ENCODE data around the gene DYRK1A. TPM values are rescaled to one million over a fixed set of nuclear protein-coding genes. Genes with fewer than 3 reads are reported as not detected.

Gene DYRK1A
- polyA plus RNA-seq, 1 donor (not counting 4 experiments of a cell fraction or from before 2014, with no cell fraction given): 25.3 TPM

DNA sequence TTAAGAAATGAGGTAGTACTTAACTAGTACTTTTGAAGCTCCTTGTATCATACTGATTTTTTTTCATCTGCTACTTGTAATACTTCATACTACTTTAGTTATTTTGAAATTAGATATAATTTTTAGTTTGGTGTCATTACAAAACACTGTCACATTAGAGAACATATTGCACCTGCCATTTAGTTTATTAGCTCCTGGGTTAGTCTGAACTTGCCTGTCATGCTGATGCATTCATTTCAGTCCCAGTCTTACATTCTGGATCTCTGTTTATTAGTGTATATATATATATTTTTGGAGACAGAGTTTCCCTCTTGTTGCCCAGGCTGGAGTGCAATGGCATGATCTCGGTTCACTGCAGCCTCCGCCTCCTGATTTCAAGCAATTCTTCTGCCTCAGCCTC lies 50.3 kb downstream of the DYRK1A start:
- Histone ChIP-seq H3K4me3 (ENCODE audit: control insufficient read depth in 2 of 3, extremely low read depth in 1 of 3, insufficient read depth in 2 of 3, low read depth in 1 of 3, low read length in 3 of 3) (no peak overlapping the region), H3K9ac (ENCODE audit: control insufficient read depth, extremely low read depth, insufficient read depth, low read length) (no peak overlapping the region), H3K27me3 (ENCODE audit: control insufficient read depth, extremely low read depth, insufficient read depth, low read length) (no peaks in the 10 kb centered on the region), H3K4me2 (ENCODE audit: control insufficient read depth, extremely low read depth, insufficient read depth, low read depth, low read length) (no peak overlapping the region), H3K79me2 (ENCODE audit: control insufficient read depth, insufficient read depth, low read length) (peaks cover 90% of the 10 kb centered on the region), H3K9me3 (ENCODE audit: control insufficient read depth, low read depth, low read length) (no peaks in the 10 kb centered on the region), H3K36me3 (ENCODE audit: control insufficient read depth in 2 of 2, extremely low read depth in 1 of 2, insufficient read depth in 2 of 2, low read length in 2 of 2) (peaks cover 0 to 2% of the 10 kb centered on the region in 2 experiments), H4K20me1 (ENCODE audit: control insufficient read depth, extremely low read depth, insufficient read depth, low read length) (peaks cover 12% of the 10 kb centered on the region), H3K9me1 (ENCODE audit: control insufficient read depth, extremely low read depth, insufficient read depth, low read length) (no peaks in the 10 kb centered on the region), H3K27ac (ENCODE audit: control insufficient read depth, insufficient read depth, low read length) (no peak overlapping the region), H3K4me1 (ENCODE audit: control insufficient read depth, extremely low read depth, insufficient read depth, low read length) (no peaks in the 10 kb centered on the region), H2AFZ (ENCODE audit: control insufficient read depth, low read length) (no peak overlapping the region)
- dilution Hi-C loops (cut with MboI; ENCODE audit: extremely low pct_ligation_motif_present, low sequenced_read_pairs): no loop called here
- TF ChIP-seq EZH2 (IDR thresholded peaks at IDR 0.05; ENCODE audit: low read length): no peak
- DNase-seq (ENCODE audit: low read depth, low spot score) (no peak), FAIRE-seq (no peak)

DNA sequence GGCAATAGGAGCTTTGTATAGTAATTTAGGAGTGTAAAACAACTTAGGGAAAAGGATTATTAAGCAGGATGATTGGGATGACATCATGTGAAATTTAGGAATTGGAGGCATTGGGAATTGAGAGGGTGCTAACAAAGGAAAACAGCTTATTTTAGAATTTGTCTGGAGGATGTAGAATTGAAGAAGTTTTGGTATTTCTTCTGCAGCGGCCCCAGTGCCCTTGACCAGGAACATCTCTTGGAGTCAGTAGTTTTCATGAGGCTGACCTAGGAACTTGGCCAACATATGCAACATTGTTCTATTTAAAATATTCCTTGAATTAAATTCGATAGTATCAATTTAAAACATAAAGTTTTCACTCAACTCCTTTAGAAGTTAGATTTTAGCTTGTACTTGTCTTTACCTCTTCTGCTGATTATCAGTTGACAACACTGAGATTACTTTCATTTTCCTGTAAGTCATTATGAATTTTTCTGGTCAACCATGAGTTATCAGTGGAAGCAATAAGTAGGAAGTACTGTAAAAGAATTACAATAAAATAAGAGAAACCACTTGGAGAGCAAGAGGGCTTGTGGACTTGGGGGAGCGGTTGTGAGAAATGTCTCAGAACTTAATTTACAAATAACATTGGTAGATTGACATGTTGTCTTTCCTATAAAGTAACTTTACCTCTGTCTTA lies 52.8 kb downstream of the DYRK1A start:
- FAIRE-seq (no peak), DNase-seq (ENCODE audit: low read depth, low spot score) (no peak)
- Histone ChIP-seq H3K79me2 (ENCODE audit: control insufficient read depth, insufficient read depth, low read length) (peaks cover 83% of the 10 kb centered on the region), H3K9me1 (ENCODE audit: control insufficient read depth, extremely low read depth, insufficient read depth, low read length) (no peaks in the 10 kb centered on the region), H3K9me3 (ENCODE audit: control insufficient read depth, low read depth, low read length) (no peaks in the 10 kb centered on the region), H3K4me3 (ENCODE audit: control insufficient read depth in 2 of 3, extremely low read depth in 1 of 3, insufficient read depth in 2 of 3, low read depth in 1 of 3, low read length in 3 of 3) (no peak overlapping the region), H3K27ac (ENCODE audit: control insufficient read depth, insufficient read depth, low read length) (no peak overlapping the region), H3K9ac (ENCODE audit: control insufficient read depth, extremely low read depth, insufficient read depth, low read length) (no peak overlapping the region), H3K4me2 (ENCODE audit: control insufficient read depth, extremely low read depth, insufficient read depth, low read depth, low read length) (no peak overlapping the region), H3K4me1 (ENCODE audit: control insufficient read depth, extremely low read depth, insufficient read depth, low read length) (no peaks in the 10 kb centered on the region), H2AFZ (ENCODE audit: control insufficient read depth, low read length) (no peak overlapping the region), H4K20me1 (ENCODE audit: control insufficient read depth, extremely low read depth, insufficient read depth, low read length) (peaks cover 6% of the 10 kb centered on the region), H3K36me3 (ENCODE audit: control insufficient read depth in 2 of 2, extremely low read depth in 1 of 2, insufficient read depth in 2 of 2, low read length in 2 of 2) (peaks cover 7 to 8% of the 10 kb centered on the region in 2 experiments), H3K27me3 (ENCODE audit: control insufficient read depth, extremely low read depth, insufficient read depth, low read length) (no peaks in the 10 kb centered on the region)
- TF ChIP-seq EZH2 (IDR thresholded peaks at IDR 0.05; ENCODE audit: low read length): no peak
- TF ChIP-seq, protein P1, sequence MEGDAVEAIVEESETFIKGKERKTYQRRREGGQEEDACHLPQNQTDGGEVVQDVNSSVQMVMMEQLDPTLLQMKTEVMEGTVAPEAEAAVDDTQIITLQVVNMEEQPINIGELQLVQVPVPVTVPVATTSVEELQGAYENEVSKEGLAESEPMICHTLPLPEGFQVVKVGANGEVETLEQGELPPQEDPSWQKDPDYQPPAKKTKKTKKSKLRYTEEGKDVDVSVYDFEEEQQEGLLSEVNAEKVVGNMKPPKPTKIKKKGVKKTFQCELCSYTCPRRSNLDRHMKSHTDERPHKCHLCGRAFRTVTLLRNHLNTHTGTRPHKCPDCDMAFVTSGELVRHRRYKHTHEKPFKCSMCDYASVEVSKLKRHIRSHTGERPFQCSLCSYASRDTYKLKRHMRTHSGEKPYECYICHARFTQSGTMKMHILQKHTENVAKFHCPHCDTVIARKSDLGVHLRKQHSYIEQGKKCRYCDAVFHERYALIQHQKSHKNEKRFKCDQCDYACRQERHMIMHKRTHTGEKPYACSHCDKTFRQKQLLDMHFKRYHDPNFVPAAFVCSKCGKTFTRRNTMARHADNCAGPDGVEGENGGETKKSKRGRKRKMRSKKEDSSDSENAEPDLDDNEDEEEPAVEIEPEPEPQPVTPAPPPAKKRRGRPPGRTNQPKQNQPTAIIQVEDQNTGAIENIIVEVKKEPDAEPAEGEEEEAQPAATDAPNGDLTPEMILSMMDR (optimal IDR thresholded peaks at IDR 0.05 in 1 of 3, IDR thresholded peaks at IDR 0.05 in 1 of 3, conservative IDR thresholded peaks at IDR 0.05 in 1 of 3; ENCODE audit: extremely low read depth in 1 of 3, insufficient read depth in 2 of 3, low read length in 3 of 3): no peak
- dilution Hi-C loops (cut with MboI; ENCODE audit: extremely low pct_ligation_motif_present, low sequenced_read_pairs): no loop called here

DNA sequence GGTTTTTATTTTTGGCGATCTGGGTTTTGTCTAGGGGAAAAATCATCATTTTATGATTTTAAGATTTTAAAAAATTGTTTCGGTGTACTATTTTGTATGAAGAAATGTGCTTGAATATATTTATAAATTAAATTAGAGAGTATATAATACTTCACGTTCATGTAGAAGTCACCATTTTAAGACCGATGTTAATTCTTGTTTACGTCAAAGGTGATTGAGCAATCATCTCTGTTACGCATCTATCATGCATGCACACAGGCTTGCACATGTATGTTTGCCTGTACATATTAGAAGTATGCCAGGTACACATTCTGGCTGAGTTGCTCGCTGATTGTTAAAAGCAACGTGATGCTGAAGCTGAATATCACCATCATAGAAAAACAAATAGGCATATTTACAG lies 54.7 kb downstream of the DYRK1A start:
- no peak overlapping the region for H3K4me3 ChIP-seq (ENCODE audit: control insufficient read depth in 2 of 3, extremely low read depth in 1 of 3, insufficient read depth in 2 of 3, low read depth in 1 of 3, low read length in 3 of 3)
- H3K79me2 ChIP-seq (ENCODE audit: control insufficient read depth, insufficient read depth, low read length): peaks cover 73% of the 10 kb centered on the region
- H3K9me3 ChIP-seq (ENCODE audit: control insufficient read depth, low read depth, low read length): no peaks in the 10 kb centered on the region
- H3K9me1 ChIP-seq (ENCODE audit: control insufficient read depth, extremely low read depth, insufficient read depth, low read length): no peaks in the 10 kb centered on the region
- H3K4me1 ChIP-seq (ENCODE audit: control insufficient read depth, extremely low read depth, insufficient read depth, low read length): no peaks in the 10 kb centered on the region
- no peak for TF ChIP-seq EZH2 (IDR thresholded peaks at IDR 0.05; ENCODE audit: low read length)
- TF ChIP-seq, protein P1 (optimal IDR thresholded peaks at IDR 0.05 in 1 of 3, IDR thresholded peaks at IDR 0.05 in 1 of 3, conservative IDR thresholded peaks at IDR 0.05 in 1 of 3; ENCODE audit: extremely low read depth in 1 of 3, insufficient read depth in 2 of 3, low read length in 3 of 3): no peak
- H3K27me3 ChIP-seq (ENCODE audit: control insufficient read depth, extremely low read depth, insufficient read depth, low read length): no peaks in the 10 kb centered on the region
- DNase-seq (ENCODE audit: low read depth, low spot score) (no peak), FAIRE-seq (no peak)
- H3K9ac ChIP-seq (ENCODE audit: control insufficient read depth, extremely low read depth, insufficient read depth, low read length): no peak overlapping the region
- peaks cover 6% of the 10 kb centered on the region for H4K20me1 ChIP-seq (ENCODE audit: control insufficient read depth, extremely low read depth, insufficient read depth, low read length)
- peaks cover 9 to 11% of the 10 kb centered on the region in 2 experiments for H3K36me3 ChIP-seq (ENCODE audit: control insufficient read depth in 2 of 2, extremely low read depth in 1 of 2, insufficient read depth in 2 of 2, low read length in 2 of 2)
- no peak overlapping the region for H3K4me2 ChIP-seq (ENCODE audit: control insufficient read depth, extremely low read depth, insufficient read depth, low read depth, low read length)
- dilution Hi-C loops (cut with MboI; ENCODE audit: extremely low pct_ligation_motif_present, low sequenced_read_pairs): no loop called here
- H2AFZ ChIP-seq (ENCODE audit: control insufficient read depth, low read length): no peak overlapping the region
- no peak overlapping the region for H3K27ac ChIP-seq (ENCODE audit: control insufficient read depth, insufficient read depth, low read length)
